Neural cell (in vitro differentiated cells): ENCODE results near the gene NGLY1. TPM values are rescaled to one million over a fixed set of nuclear protein-coding genes. Genes with fewer than 3 reads are reported as not detected.
A peak's percentile ranks its signal among the peaks of the same experiment; 100 is the strongest.

Source experiments
- H2AFZ ChIP-seq: fragments of 200-600, 300-800 bp; sonication (generic), shearing (Covaris generic); 2 replicates; pipeline ENCODE4 v1.6.0; 2014; ENCODE audit warnings: low read depth, mild to moderate bottlenecking, antibody characterized with exemption, low read length, moderate library complexity
- H3F3A ChIP-seq: fragments of 200-600 bp; shearing (Covaris generic); 2 replicates; pipeline ENCODE4 v1.6.1; 2016; ENCODE audit warnings: mild to moderate bottlenecking, moderate library complexity, mixed read lengths, antibody characterized with exemption, low read length; ENCODE audit not compliant: insufficient read depth, poor library complexity, severe bottlenecking
- H3K27ac ChIP-seq: fragments of 200-600, 300-800 bp; sonication (generic), shearing (Covaris generic); 2 replicates; pipeline ENCODE4 v1.5.1; 2014; ENCODE audit warnings: mild to moderate bottlenecking, low read length, moderate library complexity
- H3K27me3 ChIP-seq: fragments of 300-800, 200-600 bp; sonication (generic), shearing (Covaris generic); 2 replicates; pipeline ENCODE4 v1.6.0; 2014; ENCODE audit warnings: mild to moderate bottlenecking, low read depth, low read length, moderate library complexity; ENCODE audit not compliant: insufficient read depth
- H3K36me3 ChIP-seq: fragments of 300-800, 200-600 bp; sonication (generic), shearing (Covaris generic); 2 replicates; pipeline ENCODE4 v1.5.1; 2014; ENCODE audit warnings: mild to moderate bottlenecking, antibody characterized with exemption, low read length, moderate library complexity; ENCODE audit not compliant: insufficient read depth
- H3K4me2 ChIP-seq: fragments of 300-800, 200-600 bp; sonication (generic), shearing (Covaris generic); 2 replicates; pipeline ENCODE4 v1.6.0; 2014; ENCODE audit warnings: mild to moderate bottlenecking, low read length
- H3K4me3 ChIP-seq: fragments of 300-800, 200-600 bp; sonication (generic), shearing (Covaris generic); 2 replicates; pipeline ENCODE4 v1.5.1; 2014; ENCODE audit warnings: mild to moderate bottlenecking, low read length, moderate library complexity
- H3K79me2 ChIP-seq: fragments of 200-600 bp; shearing (Covaris generic); replicated peaks from 2 replicates; pipeline ENCODE4 v1.6.0; 2014; ENCODE audit warnings: mild to moderate bottlenecking, low read length, moderate library complexity; ENCODE audit not compliant: insufficient read depth
- H3K9ac ChIP-seq: fragments of 300-800, 200-600 bp; sonication (generic), shearing (Covaris generic); 2 replicates; pipeline ENCODE4 v1.6.1; 2016; ENCODE audit warnings: mild to moderate bottlenecking, low read length, mixed read lengths
- H3K9me2 ChIP-seq: fragments of 200-600 bp; shearing (Covaris generic); 2 replicates; pipeline ENCODE4 v1.6.1; 2016; ENCODE audit warnings: mild to moderate bottlenecking, low read length, mixed read lengths; ENCODE audit not compliant: insufficient read depth
- H3K9me3 ChIP-seq: fragments of 200-600, 300-800 bp; sonication (generic), shearing (Covaris generic); 2 replicates; pipeline ENCODE4 v1.6.1; 2016; ENCODE audit warnings: mild to moderate bottlenecking, mixed run types, low read length, moderate library complexity, mixed read lengths
- H4K20me1 ChIP-seq: fragments of 200-600 bp; shearing (Covaris generic); 2 replicates; pipeline ENCODE4 v1.6.1; 2016; ENCODE audit warnings: mild to moderate bottlenecking, mixed run types; ENCODE audit not compliant: insufficient read depth
- CTCF ChIP-seq: fragments of 450-650 bp; IDR thresholded peaks from 2 replicates; pipeline ENCODE4 v1.5.1; 2014; ENCODE audit warnings: antibody characterized with exemption, mild to moderate bottlenecking, moderate library complexity; ENCODE audit not compliant: poor library complexity, severe bottlenecking
- EP300 ChIP-seq: fragments of 450-650 bp; conservative IDR thresholded peaks from 2 replicates; pipeline ENCODE4 v1.6.1; 2014; ENCODE audit warnings: antibody characterized with exemption, mild to moderate bottlenecking, moderate library complexity; ENCODE audit not compliant: poor library complexity, severe bottlenecking
- EZH2 ChIP-seq: fragments of 200-600, 300-800 bp; shearing (Covaris generic), sonication (generic); IDR thresholded peaks from 2 replicates; pipeline ENCODE4 v1.6.1; 2014; ENCODE audit warnings: antibody characterized with exemption, low read length, borderline replicate concordance, mild to moderate bottlenecking; ENCODE audit not compliant: insufficient read depth, poor library complexity, severe bottlenecking
- MXI1 ChIP-seq: fragments of 450-650 bp; conservative IDR thresholded peaks from 2 replicates; pipeline ENCODE4 v1.6.1; 2014; ENCODE audit warnings: antibody characterized with exemption, mild to moderate bottlenecking; ENCODE audit not compliant: poor library complexity, severe bottlenecking
- POLR2AphosphoS5 ChIP-seq: IDR thresholded peaks from 2 replicates; pipeline ENCODE4 v1.6.1; 2012
- RAD21 ChIP-seq: fragments of 450-650 bp; conservative IDR thresholded peaks from 2 replicates; pipeline ENCODE4 v1.6.1; 2014; ENCODE audit warnings: antibody characterized with exemption, mild to moderate bottlenecking, moderate library complexity
- REST ChIP-seq: IDR thresholded peaks from 2 replicates; pipeline ENCODE4 v1.6.1; 2012; ENCODE audit warnings: borderline replicate concordance
- SMC3 ChIP-seq: fragments of 450-650 bp; conservative IDR thresholded peaks from 2 replicates; pipeline ENCODE4 v1.6.1; 2014; ENCODE audit warnings: antibody characterized with exemption, mild to moderate bottlenecking, moderate library complexity; ENCODE audit not compliant: poor library complexity
- TAF1 ChIP-seq: IDR thresholded peaks from 2 replicates; pipeline ENCODE4 v1.6.1; 2012; ENCODE audit warnings: low read depth
- polyA plus RNA-seq: library from polyadenylated mRNA; depleted of rRNA; stranded (reverse); fragments of >200 nt; gene quantifications from 2 replicates; pipeline ENCODE4 v1.2.3, GENCODE V29; 2014

NGLY1 gene
- polyA plus RNA-seq, 1 donor from 2014 or later: 22.0 TPM

- Histone ChIP-seq H3K27ac (peak within 1 kb of the TSS; percentile 64), H3K36me3 (no peaks in the 10 kb centered on the region), H3K4me2 (peak within 1 kb of the TSS; percentile 17), H3K9ac (peak within 1 kb of the TSS; percentile 59), H2AFZ (peak within 1 kb of the TSS; percentile 10), H3F3A (no peaks in the 10 kb centered on the region), H3K9me3 (no peaks in the 10 kb centered on the region), H3K79me2 (no peaks in the 10 kb centered on the region), H4K20me1 (no peaks in the 10 kb centered on the region), H3K9me2 (no peaks in the 10 kb centered on the region), H3K4me3 (peak within 1 kb of the TSS; percentile 66), H3K27me3 (no peaks in the 10 kb centered on the region)
- TF ChIP-seq REST (no peak), SMC3 (no peak), POLR2AphosphoS5 (peak; percentile 67), CTCF (peak; percentile 10), EP300 (no peak), RAD21 (no peak), MXI1 (peak; percentile 63), EZH2 (no peak), TAF1 (peak; percentile 44)
Observed at GRCh38 chr3:25789596-25790556, 6.6 kb upstream of the NGLY1 start, which contains the start of gene OXSM. Gene OXSM (plus strand): TSS chr3:25790090. CDS start chr3:25791021, 931 bp downstream.

- Histone ChIP-seq H3K36me3 (no peaks in the 10 kb centered on the region), H3K4me2 (peak overlapping the region; percentile 17), H3K27me3 (no peaks in the 10 kb centered on the region), H3K4me3 (peak overlapping the region; percentile 66), H3K9me2 (no peaks in the 10 kb centered on the region), H3K9ac (peak overlapping the region; percentile 59), H3K27ac (peak overlapping the region; percentile 18), H3K79me2 (no peaks in the 10 kb centered on the region), H2AFZ (peak overlapping the region; percentile 10), H3K9me3 (no peaks in the 10 kb centered on the region), H4K20me1 (no peaks in the 10 kb centered on the region), H3F3A (no peaks in the 10 kb centered on the region)
- TF ChIP-seq TAF1 (no peak), REST (no peak), CTCF (no peak), POLR2AphosphoS5 (no peak), EP300 (no peak), MXI1 (no peak)
Observed at GRCh38 chr3:25789209-25789595, 6.0 kb upstream of the NGLY1 start.
